Caco-2 (cell line): Measurements from ENCODE around the gene RPS6KA3. TPM values are rescaled to one million over a fixed set of nuclear protein-coding genes. Genes with fewer than 3 reads are reported as not detected.

Source experiments
- BruUV-seq: library from RNA; stranded (reverse); fragments of 400-500 nt; replicated peaks from 2 replicates; lab custom pipeline; 2021; lab: Mats Ljungman, UMichigan
- CTCF ChIA-PET: fragments of 300-600 bp; sonication (Branson Sonifier 250); formaldehyde crosslinking; loops from one replicate; lab custom pipeline; 2022; ENCODE audit warnings: antibody characterized with exemption; lab: Charles Lee
- POLR2A ChIA-PET: fragments of 300-600 bp; sonication (Branson Sonifier 250); formaldehyde crosslinking; loops from one replicate; lab custom pipeline; 2022; ENCODE audit warnings: antibody characterized with exemption; lab: Charles Lee
- DNase-seq, 2 experiments: peaks; one replicate each; pipeline versions ENCODE4 v3.0.0 to v3.0.0-alpha.2; 2020 to 2022
- H3K27me3 ChIP-seq: replicated peaks from 2 replicates; pipeline ENCODE4 v1.6.0; 2011; ENCODE audit warnings: low read length; ENCODE audit not compliant: control insufficient read depth, insufficient read depth
- H3K36me3 ChIP-seq: 2 replicates; pipeline ENCODE4 v1.5.1; 2011; ENCODE audit warnings: low read length; ENCODE audit not compliant: control insufficient read depth, insufficient read depth
- H3K4me1 ChIP-seq: fragments of 250-450 bp; sonication (Bioruptor Pico); 2 replicates; pipeline ENCODE4 v1.5.1; 2020; ENCODE audit warnings: mild to moderate bottlenecking
- H3K4me3 ChIP-seq: 2 replicates; pipeline ENCODE4 v1.5.1; 2011; ENCODE audit warnings: low read depth, mild to moderate bottlenecking, control low read depth, low read length
- H3K9me3 ChIP-seq: fragments of 250-450 bp; sonication (Bioruptor Pico); 2 replicates; pipeline ENCODE4 v1.5.1; 2020; ENCODE audit warnings: mild to moderate bottlenecking, moderate library complexity
- H3K27ac Mint-ChIP-seq: one replicate; pipeline ENCODE4 v1.8.0; 2022; ENCODE audit warnings: mixed read lengths; ENCODE audit not compliant: unreplicated experiment
- H3K27me3 Mint-ChIP-seq: one replicate; pipeline ENCODE4 v1.8.0; 2022; ENCODE audit warnings: mixed read lengths; ENCODE audit not compliant: insufficient read depth, unreplicated experiment
- H3K36me3 Mint-ChIP-seq: one replicate; pipeline ENCODE4 v1.8.0; 2022; ENCODE audit warnings: mild to moderate bottlenecking, mixed read lengths; ENCODE audit not compliant: insufficient read depth, unreplicated experiment
- H3K4me1 Mint-ChIP-seq: one replicate; pipeline ENCODE4 v1.8.0; 2022; ENCODE audit warnings: low read depth, mixed read lengths; ENCODE audit not compliant: unreplicated experiment
- H3K4me3 Mint-ChIP-seq: one replicate; pipeline ENCODE4 v1.8.0; 2022; ENCODE audit warnings: mild to moderate bottlenecking, moderate library complexity, mixed read lengths; ENCODE audit not compliant: unreplicated experiment
- H3K9me3 Mint-ChIP-seq: one replicate; pipeline ENCODE4 v1.8.0; 2022; ENCODE audit warnings: mixed read lengths; ENCODE audit not compliant: unreplicated experiment
- CTCF ChIP-seq, 2 experiments: fragments of 200-600 bp in 1 of 2; IDR thresholded peaks; 1 replicate in 1 of 2; 2 replicates in 1 of 2; pipeline versions ENCODE4 v1.5.1 to v1.8.0; 2011 to 2022; ENCODE audit warnings: antibody characterized with exemption in 1 of 2, control low read depth in 1 of 2, inconsistent platforms in 1 of 2, low read depth in 1 of 2, low read length in 1 of 2, mild to moderate bottlenecking in 1 of 2, moderate library complexity in 1 of 2; ENCODE audit not compliant: insufficient read depth in 1 of 2, severe bottlenecking in 1 of 2, unreplicated experiment in 1 of 2
- intact Hi-C: fragments of 100-400 bp; cut with micrococcal nuclease; formaldehyde crosslinking; loops from one replicate; pipeline ENCODE4 v1.10.0; 2022; ENCODE audit not compliant: unreplicated experiment
- total RNA-seq: library from RNA; stranded (reverse); gene quantifications from 2 replicates; pipeline ENCODE4 v1.2.3, GENCODE V29; 2022

The RPS6KA3 gene
- total RNA-seq, 1 experiment from 2014 or later: 104 TPM

GRCh38 chrX:20159797-20160385 lies 106.8 kb downstream of the RPS6KA3 start:
- DNase-seq: no peak
- H3K27me3 ChIP-seq: no peaks in the 10 kb centered on the region

DNA sequence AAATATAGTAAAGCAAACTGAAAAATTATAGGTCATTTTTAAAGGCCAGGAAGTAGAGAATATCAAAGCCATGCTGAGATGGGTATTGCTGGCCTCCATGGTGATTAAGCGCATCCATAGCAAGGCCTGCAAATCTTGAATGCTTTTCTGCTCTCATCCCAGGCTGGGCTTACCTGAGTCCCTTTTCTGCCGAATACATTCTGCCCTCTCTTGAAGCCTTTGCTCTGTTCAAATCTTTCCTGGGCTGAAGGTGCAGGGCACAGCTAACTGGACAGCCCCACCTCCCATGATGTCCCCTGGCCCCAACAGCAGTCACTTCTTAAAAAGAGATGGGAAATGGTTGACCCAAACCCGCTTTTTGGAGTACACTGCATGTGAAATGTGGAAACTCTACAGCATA lies 115.0 kb downstream of the RPS6KA3 start:
- no peak overlapping the region for H3K4me3 Mint-ChIP-seq
- intact Hi-C loops: no loop called here
- ChIA-PET POLR2A (interaction anchor here (0.9 kb wide), 1 partner anchor 10 kb away, joined by 3 read pairs; the partner anchor contains the start of gene EIF1AX), CTCF (no interaction called here)
- no peaks in the 10 kb centered on the region for H3K4me1 ChIP-seq
- no peak overlapping the region for H3K4me3 ChIP-seq
- no peak overlapping the region for H3K27ac Mint-ChIP-seq
- H3K36me3 ChIP-seq: no peaks in the 10 kb centered on the region
- no peaks in the 10 kb centered on the region for H3K27me3 ChIP-seq
- no peaks in the 10 kb centered on the region for H3K27me3 Mint-ChIP-seq
- no peaks in the 10 kb centered on the region for H3K9me3 Mint-ChIP-seq
- no peaks in the 10 kb centered on the region for H3K9me3 ChIP-seq
- no peak for TF ChIP-seq CTCF (IDR thresholded peaks at IDR 0.05; ENCODE audit: insufficient read depth in 1 of 2, low read depth in 1 of 2, low read length in 1 of 2, severe bottlenecking in 1 of 2, unreplicated experiment in 1 of 2)
- BruUV-seq: no TSS peak
- H3K4me1 Mint-ChIP-seq: no peaks in the 10 kb centered on the region
- peaks cover 30% of the 10 kb centered on the region for H3K36me3 Mint-ChIP-seq
- no peak for DNase-seq

More at GRCh38 chrX:20159797-20160385, 106.8 kb downstream of the RPS6KA3 start:
- H3K36me3 ChIP-seq: no peaks in the 10 kb centered on the region
- H3K4me1 ChIP-seq: no peaks in the 10 kb centered on the region
- Mint-ChIP-seq H3K36me3 (peaks cover 52% of the 10 kb centered on the region), H3K4me1 (peaks cover 27% of the 10 kb centered on the region), H3K9me3 (no peaks in the 10 kb centered on the region), H3K27ac (peak overlapping the region; percentile 20), H3K27me3 (no peaks in the 10 kb centered on the region), H3K4me3 (no peak overlapping the region)
- BruUV-seq: no TSS peak
- no peaks in the 10 kb centered on the region for H3K9me3 ChIP-seq
- no peak for TF ChIP-seq CTCF (IDR thresholded peaks at IDR 0.05; ENCODE audit: insufficient read depth in 1 of 2, low read depth in 1 of 2, low read length in 1 of 2, severe bottlenecking in 1 of 2, unreplicated experiment in 1 of 2)
- ChIA-PET CTCF (no interaction called here), POLR2A (no interaction called here)
- no peak overlapping the region for H3K4me3 ChIP-seq
- intact Hi-C loops: no loop called here

DNA sequence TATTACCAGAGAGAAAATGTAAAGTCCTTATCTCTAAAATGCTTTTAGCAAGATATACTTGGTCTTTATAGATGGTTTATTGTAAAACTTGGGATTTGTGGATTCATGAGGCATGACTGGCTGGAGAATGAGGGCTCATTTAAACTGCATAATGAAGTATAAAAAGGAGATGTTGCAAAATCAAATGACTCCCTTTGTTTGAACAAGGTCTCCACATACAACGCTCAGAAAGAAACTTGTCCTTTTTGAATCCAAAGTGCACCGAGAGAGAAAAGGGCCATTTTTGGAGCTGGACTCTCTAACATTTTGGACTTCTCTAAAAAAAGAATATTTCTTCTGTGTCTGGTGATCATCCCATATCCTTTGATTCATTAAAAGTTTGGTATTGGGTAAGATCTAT lies 117.4 kb downstream of the RPS6KA3 start:
- intact Hi-C loops: no loop called here
- Mint-ChIP-seq H3K27me3 (no peaks in the 10 kb centered on the region), H3K4me1 (no peaks in the 10 kb centered on the region), H3K36me3 (peaks cover 25% of the 10 kb centered on the region), H3K4me3 (no peak overlapping the region), H3K27ac (no peak overlapping the region), H3K9me3 (no peaks in the 10 kb centered on the region)
- DNase-seq: no peak
- Histone ChIP-seq H3K36me3 (no peaks in the 10 kb centered on the region), H3K4me1 (no peaks in the 10 kb centered on the region), H3K27me3 (no peaks in the 10 kb centered on the region), H3K9me3 (no peaks in the 10 kb centered on the region), H3K4me3 (no peak overlapping the region)
- no peak for TF ChIP-seq CTCF (IDR thresholded peaks at IDR 0.05; ENCODE audit: insufficient read depth in 1 of 2, low read depth in 1 of 2, low read length in 1 of 2, severe bottlenecking in 1 of 2, unreplicated experiment in 1 of 2)
- BruUV-seq: no TSS peak
- CTCF ChIA-PET: no interaction called here
- POLR2A ChIA-PET: no interaction called here
